Esophagus mucosa (tissue), 1 donor: Measurements from ENCODE around the gene SPEG. TPM values are rescaled to one million over a fixed set of nuclear protein-coding genes. Genes with fewer than 3 reads are reported as not detected.
"Not testable (repeated sequence)": the region's sequence is repeated elsewhere in the genome, so short reads cannot be mapped to it uniquely, and the experiment has no call there.

ENCODE experiments used
- ATAC-seq: fragments of 200-7000 bp; cut with Tn5 transposase; one replicate; pipeline ENCODE4 v1.9.1; 2020
- total RNA-seq: library from RNA; stranded (reverse); gene quantifications from one replicate; pipeline ENCODE4 v1.2.4, GENCODE V29; 2023
- donor health status: DM: yes; HTN: yes; CAD: no.

Gene SPEG
- total RNA-seq, result 3.8 TPM

DNA sequence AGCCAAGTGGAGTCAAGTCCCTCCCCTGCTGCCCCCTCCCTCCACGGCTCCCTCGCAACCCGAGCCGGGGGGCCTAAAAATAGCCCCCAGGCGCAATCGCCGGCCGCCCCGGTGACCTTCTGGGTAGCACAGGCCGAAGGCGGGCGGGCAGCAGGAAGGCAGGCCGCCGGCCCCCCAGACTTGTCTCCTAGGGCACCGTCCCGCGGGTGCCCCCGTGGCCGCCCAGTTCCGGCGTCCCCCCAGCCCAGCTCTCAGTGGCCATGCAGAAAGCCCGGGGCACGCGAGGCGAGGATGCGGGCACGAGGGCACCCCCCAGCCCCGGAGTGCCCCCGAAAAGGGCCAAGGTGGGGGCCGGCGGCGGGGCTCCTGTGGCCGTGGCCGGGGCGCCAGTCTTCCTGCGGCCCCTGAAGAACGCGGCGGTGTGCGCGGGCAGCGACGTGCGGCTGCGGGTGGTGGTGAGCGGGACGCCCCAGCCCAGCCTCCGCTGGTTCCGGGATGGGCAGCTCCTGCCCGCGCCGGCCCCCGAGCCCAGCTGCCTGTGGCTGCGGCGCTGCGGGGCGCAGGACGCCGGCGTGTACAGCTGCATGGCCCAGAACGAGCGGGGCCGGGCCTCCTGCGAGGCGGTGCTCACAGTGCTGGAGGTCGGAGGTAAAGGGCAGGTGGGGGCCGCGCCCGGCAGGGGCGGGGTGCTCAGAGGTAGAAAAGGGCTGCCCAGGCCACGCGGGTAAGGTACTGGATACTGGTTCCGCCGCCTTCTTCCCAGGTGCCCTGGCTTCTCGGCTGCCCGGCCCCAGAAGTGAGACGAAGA is at the start of gene SPEG:
Gene SPEG, plus strand, starts transcription at position 126 of the 808 bp plus-strand sequence. Its CDS starts 135 bp downstream, at position 261.
- peak; percentile 20 for ATAC-seq

DNA sequence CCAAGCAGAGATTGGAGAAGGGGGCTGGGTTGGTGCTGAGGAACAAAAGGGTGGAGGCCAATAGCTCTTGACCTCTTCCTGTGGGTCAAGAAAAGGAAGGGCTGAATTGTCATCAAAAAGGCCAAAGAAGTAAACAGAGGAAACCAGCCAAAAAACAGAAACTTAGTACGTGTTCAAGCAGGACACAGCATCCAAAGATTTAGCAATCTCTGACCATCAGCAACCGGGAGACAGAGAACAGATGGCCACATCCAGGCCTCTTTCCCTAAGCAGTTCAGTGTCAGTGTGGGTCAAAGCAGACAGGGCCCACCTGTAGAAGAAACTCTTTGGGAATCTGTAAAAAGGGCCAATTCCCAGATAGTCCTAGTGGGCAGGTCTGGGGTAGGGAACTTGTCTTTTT is 49.8 kb upstream of the SPEG start:
- ATAC-seq, result no peak

DNA sequence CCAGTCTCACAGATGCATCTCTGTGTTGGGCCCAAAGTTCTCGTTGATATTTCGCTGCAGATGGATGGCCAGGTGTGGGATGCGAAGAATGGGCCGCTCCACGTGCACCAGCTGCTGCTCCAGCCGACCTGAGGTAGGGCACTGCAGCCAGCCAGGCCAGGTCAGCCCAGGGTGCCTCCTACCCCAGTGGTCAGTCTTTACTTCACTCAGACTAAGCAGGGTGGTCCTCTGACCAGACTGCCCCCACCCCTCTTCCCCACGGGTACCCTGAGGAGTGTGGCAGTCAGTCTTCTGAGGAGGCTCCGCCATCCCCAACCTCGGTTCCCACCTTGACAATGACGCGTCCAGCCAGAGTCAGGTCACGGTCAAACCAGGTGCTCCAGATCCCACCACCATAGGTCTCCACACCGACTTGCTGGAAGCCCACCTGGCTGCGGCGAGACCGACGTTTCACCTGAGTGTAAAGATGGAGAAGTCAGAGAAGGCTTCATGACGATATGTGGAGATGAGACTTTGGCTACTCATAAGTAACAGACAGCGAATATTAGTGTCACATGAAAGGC is 48.6 kb upstream of the SPEG start:
- ATAC-seq, result no peak

DNA sequence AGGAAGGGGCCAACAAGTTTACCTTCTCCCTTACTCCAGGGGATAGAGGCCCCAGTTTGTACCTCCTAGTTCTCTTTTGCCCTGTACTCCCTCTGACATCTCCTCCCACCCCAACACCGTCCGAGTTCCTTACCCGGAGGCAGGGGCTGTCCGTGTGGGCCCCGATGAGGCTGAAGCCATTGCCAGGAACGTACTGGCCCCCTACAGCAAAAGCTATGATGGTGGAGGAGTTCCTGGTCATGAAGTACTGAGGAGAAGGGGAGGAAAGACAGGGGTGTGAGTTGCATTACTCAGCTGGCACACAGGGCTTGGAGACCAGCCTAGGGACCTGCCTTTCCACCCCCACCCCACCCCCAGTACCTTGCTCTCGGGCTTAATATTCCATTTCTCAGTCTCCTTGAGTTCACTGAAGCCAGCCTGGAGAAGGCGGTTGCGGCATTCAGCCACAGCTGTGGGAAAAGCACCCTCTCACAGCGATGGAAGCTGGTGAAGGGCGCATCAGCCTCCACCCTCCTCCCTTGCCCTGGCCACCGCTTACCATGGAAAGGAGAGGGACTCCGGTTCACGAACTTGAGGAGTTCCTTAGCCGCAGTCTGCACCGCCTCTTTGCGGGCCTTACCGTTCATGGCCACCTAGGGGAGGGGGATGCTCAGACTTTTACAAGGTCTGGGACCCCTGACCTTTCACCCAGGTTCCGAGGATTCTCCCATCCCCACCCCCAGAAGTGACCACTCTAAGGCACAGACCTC is 47.9 kb upstream of the SPEG start:
- no peak for ATAC-seq

DNA sequence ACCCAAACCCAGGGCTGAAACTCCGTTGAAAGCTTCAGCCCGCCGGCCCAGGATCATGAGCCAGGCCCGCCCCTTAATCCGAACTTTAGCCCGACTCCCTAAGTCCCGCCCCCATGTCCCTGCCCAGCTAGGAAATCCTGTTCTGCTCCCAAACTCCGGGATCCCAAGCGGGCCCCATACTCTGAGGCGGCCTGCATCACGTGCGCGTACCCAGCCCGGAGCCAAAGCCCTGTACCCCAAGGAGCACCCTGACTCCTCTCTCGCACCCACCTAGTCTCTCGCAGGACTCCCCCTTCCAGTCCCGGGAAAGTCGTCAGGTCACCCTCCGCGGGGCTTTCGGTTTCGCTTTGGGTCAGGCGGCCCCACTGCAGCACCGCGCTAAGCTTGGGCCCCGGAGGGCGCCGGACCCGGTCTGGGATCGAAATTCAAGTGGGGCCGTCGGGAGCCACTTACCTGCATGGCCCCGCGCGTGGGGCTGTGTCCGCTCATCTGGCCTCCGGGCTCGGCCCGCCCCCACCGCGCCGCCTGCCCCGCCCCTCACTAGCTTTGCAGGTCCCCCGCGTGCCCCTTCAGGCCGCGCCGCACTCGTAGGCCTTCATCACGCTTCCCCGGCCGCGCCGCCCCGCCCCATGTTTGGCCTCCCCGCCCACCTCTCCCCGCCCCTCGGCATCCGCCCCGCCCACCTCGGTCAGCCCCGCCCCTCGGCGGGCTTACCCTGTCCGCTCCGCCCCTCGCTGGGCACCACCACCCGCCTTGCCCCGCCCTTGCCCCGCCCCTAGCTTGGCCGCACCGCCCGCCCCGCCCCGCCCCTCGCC is 47.1 kb upstream of the SPEG start, which contains the start of gene DNPEP:
Gene DNPEP, minus strand, starts transcription at position 607 of the 815 bp plus-strand sequence. Its CDS starts 118 bp downstream, at position 489.
- peak; percentile 88 for ATAC-seq

DNA sequence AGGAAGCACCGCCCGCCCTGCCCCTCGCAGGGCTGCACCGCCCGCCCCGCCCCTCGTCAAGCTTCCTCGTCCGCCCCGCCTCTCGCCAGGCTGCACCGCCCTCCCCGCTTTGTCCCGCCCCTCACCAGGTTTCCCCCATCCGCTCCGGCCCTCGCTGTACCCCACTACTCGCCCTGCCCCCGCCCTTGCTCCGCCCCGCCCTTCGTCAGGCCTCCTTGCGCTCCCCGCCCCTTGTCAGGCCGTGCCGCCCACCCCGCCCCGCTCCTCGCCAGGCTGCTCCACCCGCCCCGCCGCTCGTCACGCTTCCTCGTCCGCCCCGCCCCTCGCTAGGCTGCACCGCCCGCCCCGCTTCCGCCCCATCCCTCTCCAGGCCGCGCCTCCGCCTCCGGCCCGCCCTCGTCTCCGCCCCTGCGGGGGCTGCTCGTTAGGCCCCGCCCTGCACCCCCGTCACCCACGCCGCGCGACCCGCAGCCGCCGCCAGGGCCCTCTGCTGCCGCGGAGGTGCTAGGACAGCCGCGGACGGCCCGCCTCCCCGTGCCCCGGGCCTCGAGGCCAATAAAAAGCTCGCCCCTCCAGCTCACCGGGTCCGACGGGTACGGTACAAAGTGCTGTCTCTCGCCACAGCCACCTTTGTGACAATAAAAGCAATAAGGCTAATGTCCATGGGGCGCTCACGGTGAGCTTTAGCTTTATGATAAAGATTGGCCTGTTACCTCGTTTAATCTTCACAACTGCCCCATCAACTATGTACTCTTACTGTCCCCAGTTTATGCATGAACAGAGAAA is 46.3 kb upstream of the SPEG start:
- peak; percentile 89 for ATAC-seq

DNA sequence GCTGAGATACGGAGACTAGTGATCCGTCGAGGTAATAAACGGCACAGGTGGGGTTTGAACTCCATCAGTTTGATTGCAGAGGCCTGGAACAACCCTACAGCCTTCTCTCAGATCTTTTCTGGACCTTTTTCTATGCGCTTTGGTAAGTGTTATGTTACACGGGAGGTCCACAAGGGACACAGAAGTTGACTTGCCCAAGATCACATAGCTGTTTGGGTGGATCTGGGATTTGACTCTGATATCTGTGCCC is 45.8 kb upstream of the SPEG start:
- no peak for ATAC-seq

DNA sequence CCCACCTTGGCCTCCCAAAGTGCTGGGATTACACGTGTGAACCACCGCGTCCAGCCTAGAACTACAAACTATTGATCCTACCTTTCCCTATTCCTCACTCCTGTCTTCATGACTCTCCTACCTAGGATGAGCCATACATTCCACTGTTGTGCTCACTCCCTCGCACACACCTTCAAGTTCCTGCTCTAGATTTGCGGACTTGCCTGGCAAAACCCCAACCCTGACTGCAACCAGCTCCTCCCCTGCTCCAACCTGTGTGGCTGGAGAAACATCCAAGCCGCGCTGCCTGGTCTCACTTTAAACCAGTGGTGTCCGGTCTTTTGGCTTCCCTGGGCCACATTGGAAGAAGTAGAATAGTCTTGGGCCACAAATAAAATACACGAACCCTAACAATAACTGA is 41.9 kb upstream of the SPEG start:
- ATAC-seq, result no peak

DNA sequence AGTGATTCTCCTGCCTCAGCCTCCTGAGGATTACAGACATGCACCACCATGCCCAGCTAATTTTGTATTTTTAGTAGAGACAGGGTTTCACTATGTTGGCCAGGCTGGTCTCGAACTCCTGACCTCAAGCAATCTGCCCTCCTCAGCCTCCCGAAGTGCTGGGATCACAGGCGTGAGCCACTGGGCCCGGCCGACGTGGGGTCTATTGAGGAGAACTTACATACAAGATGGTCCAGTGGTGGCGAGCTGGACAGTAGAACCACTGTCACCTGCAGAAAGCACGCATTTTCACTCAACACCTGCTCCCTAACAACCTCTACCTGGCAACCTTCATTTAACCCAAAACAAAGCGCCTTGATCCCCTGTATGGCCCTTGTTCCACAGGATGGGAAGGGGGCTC is 39.6 kb upstream of the SPEG start:
- ATAC-seq, result not testable (repeated sequence)

DNA sequence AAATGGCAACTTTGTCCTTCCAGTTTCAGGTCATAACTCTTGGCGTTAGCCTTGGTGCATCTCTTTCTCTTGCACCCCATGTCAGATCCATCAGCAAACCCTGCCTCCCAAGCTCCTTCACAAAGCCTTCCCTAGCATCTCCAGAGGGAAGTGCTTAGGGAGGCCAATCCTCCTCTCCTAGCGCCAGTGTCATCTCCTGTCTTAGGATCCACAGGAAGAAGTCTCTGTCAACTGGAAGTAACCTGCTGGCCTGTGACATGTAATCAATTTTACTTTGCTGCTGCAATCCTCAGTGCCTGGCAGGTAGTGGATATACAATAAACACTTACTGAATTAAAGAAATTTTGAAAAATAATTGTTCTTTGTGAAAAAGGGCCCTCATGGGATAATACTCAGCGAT is 39.0 kb upstream of the SPEG start:
- ATAC-seq, result no peak

DNA sequence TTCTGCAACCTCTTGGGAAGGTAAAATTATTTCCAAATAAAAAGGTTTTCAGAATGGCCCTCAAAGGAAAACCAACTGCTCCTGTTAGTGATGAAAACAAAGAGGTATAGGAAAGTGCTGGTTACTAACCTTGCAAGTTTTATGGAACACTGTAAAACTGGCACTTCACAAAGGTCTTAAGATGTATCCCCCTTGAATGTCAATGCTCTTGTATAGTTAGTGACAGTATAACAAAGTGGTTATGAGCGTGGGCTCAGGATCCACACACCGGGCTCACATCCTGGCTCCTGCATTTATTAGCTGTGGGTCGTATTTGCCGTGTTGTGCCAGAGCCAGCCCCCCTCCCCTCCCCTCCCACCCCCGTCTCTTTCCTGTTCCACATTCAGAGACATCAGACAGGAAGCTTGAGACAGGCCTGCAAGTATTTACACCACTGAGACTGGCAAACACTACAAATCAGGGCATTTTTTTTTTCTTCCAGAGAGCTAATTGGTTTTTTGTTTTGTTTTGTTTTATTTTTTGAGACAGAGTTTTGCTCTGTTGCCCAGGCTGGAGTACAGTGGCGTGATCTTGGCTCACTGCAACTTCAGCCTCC is 37.7 kb upstream of the SPEG start:
- no peak for ATAC-seq

DNA sequence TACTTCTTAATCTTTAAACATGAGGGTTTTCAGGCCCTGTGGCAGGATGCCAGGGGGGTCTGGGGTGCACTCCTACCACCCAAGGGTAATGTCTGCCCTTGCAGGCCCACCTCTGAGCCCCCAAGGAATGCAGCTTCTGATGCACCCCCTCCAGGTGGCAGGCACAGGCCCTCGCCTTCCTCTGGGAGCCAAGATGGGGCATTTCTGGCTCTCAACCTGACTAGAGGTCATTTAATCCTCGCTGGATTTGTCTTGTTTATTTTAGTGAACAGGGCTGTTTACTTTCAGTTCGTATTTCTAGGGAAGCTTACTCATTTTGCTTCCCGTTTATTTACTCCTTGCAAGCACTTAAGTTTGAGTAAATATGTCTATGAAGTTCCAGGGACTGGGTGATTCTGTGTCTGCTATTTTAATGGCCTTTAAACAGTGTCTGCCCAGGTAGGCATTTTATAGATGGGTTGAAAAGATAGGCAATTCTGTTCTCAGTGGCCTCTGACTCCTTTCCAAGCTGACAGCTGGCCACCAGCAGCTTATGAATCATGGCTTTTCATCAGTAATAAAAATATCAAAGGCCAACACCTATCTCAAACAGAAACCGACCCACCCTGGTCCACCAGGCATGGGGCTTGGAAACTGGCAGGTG is 35.8 kb upstream of the SPEG start:
- ATAC-seq, result no peak

DNA sequence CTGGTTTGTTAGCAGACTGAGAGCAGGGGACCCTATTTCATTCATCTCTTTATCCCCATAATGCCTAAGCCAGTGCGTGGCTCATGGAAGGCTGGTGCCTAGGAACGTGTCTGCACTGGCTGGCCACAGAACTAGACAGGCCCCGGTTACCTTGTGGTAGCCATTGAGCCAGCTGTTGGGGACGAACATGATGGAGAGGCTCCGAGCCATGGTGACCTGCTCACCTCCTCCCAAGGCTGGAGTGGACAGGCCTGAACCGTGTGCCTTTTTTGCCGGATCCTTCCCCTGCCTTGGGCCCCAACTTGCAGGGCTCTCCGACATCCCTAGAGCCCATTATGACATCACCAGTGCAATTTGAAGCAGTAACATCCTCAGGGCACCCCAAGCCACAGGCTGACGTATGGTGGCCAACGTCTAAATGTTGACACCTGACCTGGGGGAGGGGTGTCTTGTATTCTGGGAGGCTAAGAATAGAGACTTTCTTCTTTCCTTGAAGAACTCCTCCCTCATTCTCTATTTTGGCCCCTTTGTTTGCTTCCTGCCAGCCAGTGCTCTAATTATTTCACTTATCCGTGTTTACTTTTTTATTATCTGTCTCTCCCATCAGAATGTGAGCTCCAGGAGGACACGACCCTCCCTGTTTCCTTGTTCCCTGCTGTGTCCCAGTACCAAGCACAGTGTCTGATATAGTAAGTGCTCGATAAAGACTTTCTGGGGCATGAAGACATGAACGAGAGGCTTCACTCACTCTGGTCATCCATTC is 34.7 kb upstream of the SPEG start:
- ATAC-seq, result no peak

DNA sequence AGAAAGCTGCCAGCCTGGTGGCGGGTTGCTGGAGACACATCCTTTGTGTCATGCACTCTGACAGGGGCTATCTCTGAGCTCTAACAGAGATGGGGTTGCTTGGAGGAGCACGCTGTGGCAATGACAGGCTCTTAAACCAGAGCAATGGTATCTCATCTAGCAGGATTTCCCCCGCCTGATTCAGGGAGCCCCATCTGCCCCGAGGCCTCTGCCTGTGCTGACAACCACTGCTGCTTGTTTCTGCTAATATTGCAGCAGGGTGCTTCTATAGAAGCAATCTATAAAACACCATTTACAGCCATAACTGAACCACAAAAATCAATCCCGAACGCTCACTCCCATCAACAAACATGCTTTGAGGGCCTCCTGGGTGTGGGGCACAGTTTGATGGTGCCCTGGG is 34.1 kb upstream of the SPEG start:
- no peak for ATAC-seq

DNA sequence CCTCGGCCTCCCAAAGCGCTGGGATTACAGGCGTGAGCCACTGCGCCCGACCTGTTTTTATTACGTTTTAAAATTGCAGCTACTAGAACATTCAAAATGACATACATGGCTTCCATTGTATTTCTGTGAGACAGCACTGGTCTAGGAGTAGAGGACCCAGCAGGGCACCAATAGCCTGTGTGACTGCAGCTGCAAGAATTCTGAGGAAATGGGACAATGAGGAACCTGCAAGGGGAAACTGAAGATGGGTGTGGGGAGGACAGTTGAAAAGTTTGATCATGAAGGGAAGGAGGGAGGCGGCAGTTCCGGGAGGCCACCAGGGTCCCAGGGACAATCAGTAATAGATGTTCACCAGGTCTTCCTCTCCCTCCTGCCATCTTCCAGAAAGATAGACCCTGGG is 33.0 kb upstream of the SPEG start:
- no peak for ATAC-seq

DNA sequence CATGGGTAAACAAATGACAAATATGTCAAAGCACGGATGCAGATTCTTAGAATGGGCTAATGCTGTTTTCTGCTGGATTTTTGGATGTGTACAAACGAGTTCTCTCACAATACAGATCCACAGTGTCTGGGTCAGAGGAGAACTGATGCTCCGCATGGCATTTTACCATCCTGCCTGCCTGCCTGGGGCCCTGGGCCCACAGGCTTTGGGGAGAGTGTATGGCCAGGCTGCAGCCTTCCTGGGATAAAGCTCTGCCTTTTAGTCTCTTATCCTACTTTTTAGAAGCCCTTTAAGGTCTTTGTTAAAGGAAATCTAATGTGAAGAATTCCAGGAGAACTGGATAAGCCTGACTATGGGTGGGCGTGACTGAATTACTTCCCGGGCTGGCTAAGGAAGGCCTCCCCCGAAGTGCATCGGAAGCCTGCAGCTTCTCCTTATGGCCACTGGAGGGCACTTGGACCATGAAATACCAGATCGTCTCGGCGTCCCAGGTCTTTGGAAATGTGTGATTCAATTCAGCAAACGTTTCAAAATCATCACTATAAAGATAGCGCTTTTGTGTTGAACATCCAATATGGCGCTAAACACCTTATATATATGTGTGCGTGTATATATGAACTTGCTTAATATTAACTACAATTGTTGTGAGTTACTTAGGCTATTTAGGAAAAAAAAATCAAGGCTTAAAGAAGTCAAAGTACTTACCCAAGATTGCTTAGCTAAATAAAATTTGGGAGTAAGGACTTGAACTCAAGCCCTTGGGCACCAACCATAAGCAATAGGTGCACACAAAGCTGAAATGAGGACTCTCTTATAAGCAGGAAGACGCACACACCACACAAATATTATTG is 31.8 kb upstream of the SPEG start:
- ATAC-seq, result peak; percentile 71

DNA sequence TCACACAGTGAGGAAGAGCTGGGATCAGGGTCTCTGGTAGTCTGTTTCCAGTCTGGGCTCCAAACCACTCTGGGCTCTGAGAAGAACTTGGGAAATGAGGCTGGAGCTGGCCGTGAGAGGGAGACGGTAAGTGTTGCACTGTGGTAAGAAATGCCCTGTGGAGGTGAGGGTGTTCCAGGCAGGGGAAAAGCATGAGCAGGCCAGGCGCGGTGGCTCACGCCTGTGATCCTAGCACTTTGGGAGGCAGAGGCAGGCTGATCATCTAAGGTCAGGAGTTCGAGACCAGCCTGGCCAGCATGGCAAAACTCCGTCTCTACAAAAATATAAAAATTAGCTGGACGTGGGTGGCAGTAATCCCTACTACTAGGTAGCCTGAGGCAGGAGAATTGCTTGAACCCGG is 30.8 kb upstream of the SPEG start:
- no peak for ATAC-seq

DNA sequence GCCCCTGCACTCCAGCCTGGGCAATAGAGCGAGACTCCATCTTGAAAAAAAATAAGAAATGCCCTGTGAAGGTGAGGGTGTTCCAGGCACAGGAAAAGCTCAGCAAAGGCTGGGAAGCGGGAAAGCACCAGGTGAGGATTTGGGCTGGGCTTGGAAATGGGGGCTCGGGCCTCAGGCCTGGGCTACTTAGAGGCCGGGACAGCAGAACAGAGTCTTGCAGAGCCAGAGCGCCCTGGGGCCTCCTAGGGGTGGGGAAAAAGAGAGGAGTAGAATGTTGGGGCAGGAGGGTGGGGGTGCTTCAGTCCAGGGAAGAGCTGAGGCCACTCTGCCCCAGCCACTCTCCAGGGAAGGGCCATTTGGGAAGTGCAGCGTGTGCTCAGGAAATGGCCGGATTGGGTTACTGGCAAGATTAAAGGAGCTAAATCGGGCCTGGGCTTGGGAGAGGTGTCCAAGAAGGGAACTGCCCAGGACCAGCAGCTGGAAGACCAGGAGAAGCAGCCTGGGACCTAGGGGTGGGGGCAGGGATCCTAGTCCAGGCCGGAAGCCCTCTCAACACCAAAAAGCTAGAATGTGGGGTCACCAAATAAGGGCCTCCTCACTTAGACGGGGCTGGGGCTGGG is 30.2 kb upstream of the SPEG start:
- ATAC-seq, result no peak

DNA sequence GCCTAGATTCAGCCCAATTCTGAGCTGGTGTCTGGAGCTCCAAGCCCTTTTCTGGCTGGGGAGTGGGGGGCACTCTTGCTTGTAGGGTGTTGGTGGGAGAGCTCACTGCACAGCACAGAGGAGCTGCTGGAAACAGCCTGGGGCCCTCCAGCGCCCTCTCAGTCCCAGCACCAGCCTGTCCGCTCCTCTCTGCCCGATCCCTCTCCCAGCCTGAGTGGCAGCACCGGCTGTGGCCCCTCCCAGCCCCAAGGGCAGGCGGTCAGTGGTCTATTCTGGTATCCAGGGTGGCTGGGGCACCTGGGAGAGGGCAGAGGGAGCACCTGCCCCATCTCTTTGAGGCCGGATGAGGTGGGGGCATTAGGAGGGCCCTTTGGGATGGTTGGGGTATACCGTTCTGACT is 29.7 kb upstream of the SPEG start:
- ATAC-seq, result no peak
